GM12873 (cell line): ENCODE results near the gene MACROD2.

Experiments
- TF ChIP-seq, protein P1 (sequence below): IDR thresholded peaks from 2 replicates; pipeline ENCODE4 v1.5.1; 2012; ENCODE audit warnings: low read depth, mild to moderate bottlenecking, moderate library complexity, low read length, control low read depth; ENCODE audit not compliant: insufficient read depth; ENCODE audit errors: missing control alignments

MACROD2 gene

GRCh38 chr20:15364781-15365180 is 1369.5 kb downstream of the MACROD2 start:
- TF ChIP-seq, protein P1, sequence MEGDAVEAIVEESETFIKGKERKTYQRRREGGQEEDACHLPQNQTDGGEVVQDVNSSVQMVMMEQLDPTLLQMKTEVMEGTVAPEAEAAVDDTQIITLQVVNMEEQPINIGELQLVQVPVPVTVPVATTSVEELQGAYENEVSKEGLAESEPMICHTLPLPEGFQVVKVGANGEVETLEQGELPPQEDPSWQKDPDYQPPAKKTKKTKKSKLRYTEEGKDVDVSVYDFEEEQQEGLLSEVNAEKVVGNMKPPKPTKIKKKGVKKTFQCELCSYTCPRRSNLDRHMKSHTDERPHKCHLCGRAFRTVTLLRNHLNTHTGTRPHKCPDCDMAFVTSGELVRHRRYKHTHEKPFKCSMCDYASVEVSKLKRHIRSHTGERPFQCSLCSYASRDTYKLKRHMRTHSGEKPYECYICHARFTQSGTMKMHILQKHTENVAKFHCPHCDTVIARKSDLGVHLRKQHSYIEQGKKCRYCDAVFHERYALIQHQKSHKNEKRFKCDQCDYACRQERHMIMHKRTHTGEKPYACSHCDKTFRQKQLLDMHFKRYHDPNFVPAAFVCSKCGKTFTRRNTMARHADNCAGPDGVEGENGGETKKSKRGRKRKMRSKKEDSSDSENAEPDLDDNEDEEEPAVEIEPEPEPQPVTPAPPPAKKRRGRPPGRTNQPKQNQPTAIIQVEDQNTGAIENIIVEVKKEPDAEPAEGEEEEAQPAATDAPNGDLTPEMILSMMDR = no peak

DNA sequence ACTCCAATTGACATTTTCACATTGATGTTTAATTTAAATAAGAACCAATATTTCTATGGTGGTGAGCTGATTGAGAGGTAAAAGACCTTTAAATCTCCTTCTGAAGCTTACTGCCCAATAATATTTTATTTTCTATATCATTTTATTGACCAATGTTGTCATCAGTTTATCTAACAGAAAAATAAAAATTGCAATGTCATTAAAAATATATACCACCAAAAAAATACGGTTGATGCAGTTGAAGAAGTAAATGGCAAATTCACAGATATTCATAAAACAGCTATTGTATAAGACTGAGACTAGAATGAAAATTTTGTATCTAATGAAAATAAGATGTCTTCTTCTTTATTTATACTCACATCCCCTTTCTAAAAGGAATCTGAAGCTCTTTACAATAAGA is 1375.1 kb downstream of the MACROD2 start:
- TF ChIP-seq, protein P1 = no peak

DNA sequence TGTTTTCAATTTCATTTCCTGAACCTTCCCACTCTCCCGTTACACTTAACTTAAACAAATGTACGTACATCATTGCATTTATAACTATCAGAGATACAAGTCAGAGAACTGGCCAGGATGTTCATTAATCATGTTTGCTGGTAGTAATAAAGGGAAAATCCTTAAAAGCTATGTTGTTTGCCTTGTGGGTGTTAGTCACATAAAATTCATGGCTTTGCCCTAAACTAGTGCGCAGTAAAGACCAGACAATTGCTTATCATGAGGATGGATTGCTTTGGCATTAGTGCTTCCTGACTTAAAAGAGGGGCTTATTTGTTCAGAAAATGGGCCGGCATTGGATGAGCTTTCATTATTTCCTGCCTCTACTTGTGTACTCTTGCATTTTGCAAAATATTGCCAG is 1379.4 kb downstream of the MACROD2 start:
- TF ChIP-seq, protein P1 = no peak

GRCh38 chr20:15375836-15376235 is 1380.5 kb downstream of the MACROD2 start:
- TF ChIP-seq, protein P1 = no peak

DNA sequence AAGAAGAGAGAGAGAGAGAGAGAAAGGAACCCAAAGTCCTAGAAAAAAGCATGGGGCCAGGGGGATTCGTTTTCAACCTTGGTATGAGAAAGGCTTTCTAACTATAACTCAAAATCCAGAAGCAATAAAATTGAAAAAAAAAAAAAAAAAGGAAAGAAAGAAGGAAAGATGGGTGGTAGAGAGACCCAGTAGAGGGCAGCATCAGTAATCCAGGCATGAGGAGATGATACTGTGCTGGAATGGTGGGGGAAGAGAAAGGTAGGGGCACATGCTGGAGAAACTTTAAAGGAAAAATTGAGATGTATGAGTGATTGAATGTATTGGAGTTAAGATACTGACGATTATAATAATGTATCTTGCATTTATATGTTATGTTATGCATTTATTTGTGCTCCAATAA is 1382.8 kb downstream of the MACROD2 start:
- TF ChIP-seq, protein P1 = no peak

DNA sequence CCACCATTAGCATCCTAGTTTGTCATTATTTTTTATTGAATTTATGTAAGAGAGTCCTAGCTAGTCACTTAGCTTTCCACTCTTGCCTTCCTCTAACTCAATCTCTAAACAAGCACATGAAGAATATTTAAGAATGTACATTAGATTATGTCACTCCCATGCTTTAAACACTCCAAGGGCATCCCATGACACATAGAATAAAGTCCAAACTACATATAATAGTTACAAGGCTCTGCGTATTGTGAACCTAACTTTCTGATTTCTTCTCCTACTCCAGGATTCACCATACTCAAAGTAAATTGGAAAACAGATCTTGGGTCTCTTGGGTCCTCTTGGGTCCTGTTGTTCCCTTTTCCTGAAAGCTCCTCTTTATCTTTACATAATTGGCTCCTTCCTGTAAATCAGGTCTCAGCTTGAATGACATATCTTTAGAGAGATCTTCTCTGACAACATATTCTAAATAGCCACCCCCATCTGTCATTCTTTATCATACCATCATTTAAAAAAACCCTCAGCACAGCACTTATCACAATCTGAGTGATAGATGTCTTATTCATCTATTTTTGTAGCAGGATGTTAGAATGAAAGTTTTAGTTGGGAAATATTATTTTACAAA is 1384.5 kb downstream of the MACROD2 start:
- TF ChIP-seq, protein P1 = no peak

- TF ChIP-seq, protein P1 = no peak
These were observed 1385.5 kb downstream of the MACROD2 start for GRCh38 chr20:15380770-15381169.

GRCh38 chr20:15387228-15387627 is 1391.9 kb downstream of the MACROD2 start:
- TF ChIP-seq, protein P1 = no peak
